ENCODE measurements around the gene SYNC.

DNA sequence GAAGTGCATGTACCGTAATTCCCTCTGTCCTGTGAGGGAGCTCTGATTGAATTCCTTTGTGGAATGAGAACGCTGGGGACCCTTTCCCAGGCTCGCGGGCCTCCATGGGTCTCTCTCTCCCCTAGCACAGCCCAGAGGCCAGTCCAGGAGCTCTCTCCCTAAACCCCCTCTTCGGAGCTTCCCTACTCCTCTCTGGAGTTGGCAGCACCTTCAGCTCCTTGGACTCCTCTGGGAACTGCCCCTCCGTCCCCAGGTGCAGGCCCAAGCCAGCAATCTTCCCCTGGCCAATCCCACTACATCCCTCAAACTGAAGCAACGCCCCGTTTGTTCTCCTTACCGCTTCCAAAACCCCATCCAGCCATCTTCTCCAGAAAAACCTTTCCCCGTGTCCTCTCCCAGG, 10.5 kb upstream of the SYNC start:
- no peak for TF ChIP-seq POLR2A (IDR thresholded peaks at IDR 0.05)
- TF ChIP-seq, protein P1, sequence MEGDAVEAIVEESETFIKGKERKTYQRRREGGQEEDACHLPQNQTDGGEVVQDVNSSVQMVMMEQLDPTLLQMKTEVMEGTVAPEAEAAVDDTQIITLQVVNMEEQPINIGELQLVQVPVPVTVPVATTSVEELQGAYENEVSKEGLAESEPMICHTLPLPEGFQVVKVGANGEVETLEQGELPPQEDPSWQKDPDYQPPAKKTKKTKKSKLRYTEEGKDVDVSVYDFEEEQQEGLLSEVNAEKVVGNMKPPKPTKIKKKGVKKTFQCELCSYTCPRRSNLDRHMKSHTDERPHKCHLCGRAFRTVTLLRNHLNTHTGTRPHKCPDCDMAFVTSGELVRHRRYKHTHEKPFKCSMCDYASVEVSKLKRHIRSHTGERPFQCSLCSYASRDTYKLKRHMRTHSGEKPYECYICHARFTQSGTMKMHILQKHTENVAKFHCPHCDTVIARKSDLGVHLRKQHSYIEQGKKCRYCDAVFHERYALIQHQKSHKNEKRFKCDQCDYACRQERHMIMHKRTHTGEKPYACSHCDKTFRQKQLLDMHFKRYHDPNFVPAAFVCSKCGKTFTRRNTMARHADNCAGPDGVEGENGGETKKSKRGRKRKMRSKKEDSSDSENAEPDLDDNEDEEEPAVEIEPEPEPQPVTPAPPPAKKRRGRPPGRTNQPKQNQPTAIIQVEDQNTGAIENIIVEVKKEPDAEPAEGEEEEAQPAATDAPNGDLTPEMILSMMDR (IDR thresholded peaks at IDR 0.05) = no peak
